HepG2 (cell line): ENCODE data around the gene JAG1. TPM values are rescaled to one million over a fixed set of nuclear protein-coding genes. Genes with fewer than 3 reads are reported as not detected.

Experiments used
- ATAC-seq: fragments of 200-7000 bp; cut with Tn5 transposase; 3 replicates; pipeline ENCODE4 v1.9.1; 2020; ENCODE audit warnings: mild to moderate bottlenecking, moderate library complexity
- BruUV-seq: library from RNA; stranded (reverse); fragments of 400-500 nt; replicated peaks from 2 replicates; lab custom pipeline; 2021; lab: Mats Ljungman, UMichigan
- CTCF ChIA-PET: fragments of 300-600 bp; formaldehyde crosslinking; extraction: SDS; loops from one replicate; lab custom pipeline; 2021; ENCODE audit warnings: low total read pairs, inconsistent platforms, low intra/inter-chr PET ratio; lab: Yijun Ruan, JAX
- POLR2A ChIA-PET: fragments of 350-600 bp; sonication (Branson Sonifier 250); formaldehyde crosslinking; loops from one replicate; lab custom pipeline; 2020; ENCODE audit warnings: antibody characterized with exemption, inconsistent platforms; lab: Yijun Ruan, JAX
- DNase-seq: peaks from one replicate; pipeline ENCODE4 v3.0.0-alpha.2; 2015; ENCODE audit warnings: low spot score
- FAIRE-seq: peaks from 3 replicates; lab custom pipeline; 2011; peaks lifted over from hg19 to GRCh38; lab: Jason Lieb, UNC
- H2AFZ ChIP-seq: one replicate; pipeline ENCODE4 v1.6.1; 2011; ENCODE audit warnings: low read length, inconsistent platforms
- H3K27ac ChIP-seq: fragments of 300-600 bp; 3 replicates; pipeline ENCODE4 v1.8.0; 2011; ENCODE audit warnings: mixed run types, mild to moderate bottlenecking, mixed read lengths, low read length, inconsistent platforms; ENCODE audit not compliant: insufficient read depth; ENCODE audit errors: extremely low read length
- H3K27me3 ChIP-seq, 2 experiments: fragments of 200-600 bp in 1 of 2; 2 replicates in 1 of 2; 3 replicates in 1 of 2; pipeline versions ENCODE4 v1.6.0 to v1.8.0; 2011; ENCODE audit warnings: low read length in 2 of 2, mild to moderate bottlenecking in 2 of 2, moderate library complexity in 2 of 2, inconsistent platforms in 1 of 2; ENCODE audit not compliant: insufficient read depth in 2 of 2, control insufficient read depth in 1 of 2
- H3K36me3 ChIP-seq, 2 experiments: fragments of 200-600 bp in 1 of 2; replicated peaks in 1 of 2; 2 replicates in 1 of 2; 3 replicates in 1 of 2; pipeline versions ENCODE4 v1.5.1 to v1.8.0; 2011; ENCODE audit warnings: low read length in 2 of 2, inconsistent platforms in 1 of 2; ENCODE audit not compliant: insufficient read depth in 2 of 2, control insufficient read depth in 1 of 2
- H3K4me1 ChIP-seq: 2 replicates; pipeline ENCODE4 v1.5.1; 2012; ENCODE audit warnings: low read length, inconsistent platforms; ENCODE audit not compliant: insufficient read depth
- H3K4me2 ChIP-seq: 2 replicates; pipeline ENCODE4 v1.6.0; 2011; ENCODE audit warnings: low read depth, low read length, inconsistent platforms
- H3K4me3 ChIP-seq, 3 experiments: fragments of 200-600 bp in 1 of 3; sonication (generic), shearing (Covaris generic) in 1 of 3; replicated peaks in 1 of 3; 2 replicates each; pipeline ENCODE4 v1.5.1; 2011 to 2016; ENCODE audit warnings: low read length in 3 of 3, inconsistent platforms in 2 of 3, low read depth in 2 of 3, mild to moderate bottlenecking in 2 of 3, control low read depth in 1 of 3, mixed read lengths in 1 of 3; ENCODE audit not compliant: insufficient read depth in 1 of 3
- H3K79me2 ChIP-seq: one replicate; pipeline ENCODE4 v1.6.1; 2011; ENCODE audit warnings: low read length, inconsistent platforms; ENCODE audit not compliant: insufficient read depth
- H3K9ac ChIP-seq: 2 replicates; pipeline ENCODE4 v1.6.0; 2011; ENCODE audit warnings: mild to moderate bottlenecking, low read depth, low read length, inconsistent platforms; ENCODE audit not compliant: insufficient read depth
- H3K9me3 ChIP-seq: 2 replicates; pipeline ENCODE4 v1.5.1; 2012; ENCODE audit warnings: mild to moderate bottlenecking, low read length
- H4K20me1 ChIP-seq: 2 replicates; pipeline ENCODE4 v1.6.0; 2011; ENCODE audit warnings: inconsistent platforms, mild to moderate bottlenecking, low read length, moderate library complexity; ENCODE audit not compliant: insufficient read depth
- DMAP1 ChIP-seq: IDR thresholded peaks from 2 replicates; pipeline ENCODE4 v1.6.1; 2016
- FIP1L1 ChIP-seq: fragments of 200-400 bp; formaldehyde crosslinking; IDR thresholded peaks from 2 replicates; pipeline ENCODE4 v1.6.1; 2018; ENCODE audit warnings: low read depth, mild to moderate bottlenecking, low read length, moderate library complexity, borderline replicate concordance; ENCODE audit not compliant: insufficient read depth
- FOXK2 ChIP-seq: fragments of 450-650 bp; IDR thresholded peaks from 2 replicates; pipeline ENCODE4 v1.6.1; 2016
- KDM6A ChIP-seq: IDR thresholded peaks from 2 replicates; pipeline ENCODE4 v1.6.1; 2016; ENCODE audit warnings: low read depth
- MED13 ChIP-seq: sonication (generic); formaldehyde crosslinking; IDR thresholded peaks from 2 replicates; pipeline ENCODE4 v1.5.0; 2020; ENCODE audit warnings: missing genetic modification reagents
- PAXIP1 ChIP-seq: sonication (generic); formaldehyde crosslinking; conservative IDR thresholded peaks from 2 replicates; pipeline ENCODE4 v1.4.0; 2020; ENCODE audit warnings: mild to moderate bottlenecking, missing genetic modification reagents, moderate library complexity
- PBX3 ChIP-seq: sonication (generic); formaldehyde crosslinking; IDR thresholded peaks from 2 replicates; pipeline ENCODE4 v1.8.1; 2023; ENCODE audit warnings: missing genetic modification reagents, inconsistent platforms, borderline replicate concordance
- SMARCC2 ChIP-seq: fragments of 450-650 bp; IDR thresholded peaks from 2 replicates; pipeline ENCODE4 v1.6.1; 2017; ENCODE audit warnings: antibody characterized with exemption, mild to moderate bottlenecking
- TEF ChIP-seq: sonication (generic); formaldehyde crosslinking; IDR thresholded peaks from 2 replicates; pipeline ENCODE4 v1.5.0; 2020; ENCODE audit warnings: missing genetic modification reagents
- ZBTB1 ChIP-seq: sonication (generic); formaldehyde crosslinking; IDR thresholded peaks from 2 replicates; pipeline ENCODE4 v1.4.0; 2020; ENCODE audit warnings: missing genetic modification reagents, borderline replicate concordance
- ZBTB2 ChIP-seq: sonication (generic); formaldehyde crosslinking; IDR thresholded peaks from 2 replicates; pipeline ENCODE4 v1.8.0; 2022; ENCODE audit warnings: low read depth, missing genetic modification reagents
- ZMYM2 ChIP-seq: sonication (generic); formaldehyde crosslinking; IDR thresholded peaks from 2 replicates; pipeline ENCODE4 v1.8.0; 2022; ENCODE audit warnings: mild to moderate bottlenecking, missing genetic modification reagents
- ZNF737 ChIP-seq: sonication (generic); formaldehyde crosslinking; IDR thresholded peaks from 2 replicates; pipeline ENCODE4 v1.5.0; 2020; ENCODE audit warnings: missing genetic modification reagents, mild to moderate bottlenecking, borderline replicate concordance
- ZSCAN25 ChIP-seq: sonication (generic); formaldehyde crosslinking; IDR thresholded peaks from 2 replicates; pipeline ENCODE4 v1.8.0; 2022; ENCODE audit warnings: mild to moderate bottlenecking, missing genetic modification reagents
- WGBS: methylation state at CpG from one replicate; pipeline ENCODE4 v1.1.6; 2017; ENCODE audit warnings: low lambda C conversion rate; 5-methylcytosine and 5-hydroxymethylcytosine counted together
- in situ Hi-C: cut with HindIII; loops from 2 replicates; pipeline ENCODE4 v1.10.0; 2017; ENCODE audit warnings: low pct_unique_long_range_greater_than_20kb; ENCODE audit not compliant: extremely low pct_ligation_motif_present
- intact Hi-C: fragments of 100-400 bp; cut with micrococcal nuclease; formaldehyde crosslinking; loops from one replicate; pipeline ENCODE4 v1.10.0; 2022; ENCODE audit not compliant: unreplicated experiment
- polyA plus RNA-seq, 8 experiments: library from polyadenylated mRNA; depleted of rRNA in 3 of 8; stranded (reverse) in 7 of 8; unstranded in 1 of 8; fragments of >200 nt; fragmentation: Illumina TruSeq in 4 of 8; extraction: Trizol in 4 of 8; gene quantifications; 2 replicates each; pipeline versions ENCODE4 v1.2.1 to v1.2.3, GENCODE V29; 2011 to 2016; ENCODE audit warnings: low read depth in 4 of 8, missing spikeins in 1 of 8, mixed read lengths in 1 of 8; ENCODE audit not compliant: insufficient read depth in 1 of 8
- total RNA-seq, 5 experiments: library from RNA; depleted of rRNA; stranded (reverse); fragments of >200 nt; fragmentation: Illumina TruSeq; extraction: Trizol; gene quantifications; 2 replicates each; pipeline ENCODE4 v1.2.3, GENCODE V29; 2016; ENCODE audit warnings: low read depth in 1 of 5

JAG1 gene
- total and polyA plus RNA-seq, 2 of the 13 experiments (the other 11 are each of a cell fraction or from before 2014, with no cell fraction given), result 47.1 to 56.3 TPM

GRCh38 chr20:10594296-10594868, 79.4 kb downstream of the JAG1 start:
- Histone ChIP-seq H3K27me3 (no peaks in the 10 kb centered on the region), H3K79me2 (no peaks in the 10 kb centered on the region), H3K9ac (no peak overlapping the region), H3K36me3 (no peaks in the 10 kb centered on the region), H4K20me1 (no peaks in the 10 kb centered on the region), H3K4me2 (no peak overlapping the region), H3K4me1 (peaks cover 61% of the 10 kb centered on the region), H3K27ac (no peak overlapping the region), H2AFZ (no peak overlapping the region), H3K9me3 (no peaks in the 10 kb centered on the region), H3K4me3 (no peak overlapping the region)
- in situ Hi-C loops (no loop called here), intact Hi-C loops (no loop called here)
- CTCF ChIA-PET, result no interaction called here
- DNase-seq (no peak), FAIRE-seq (no peak), ATAC-seq (no peak)
- BruUV-seq, result no TSS peak
- POLR2A ChIA-PET, result no interaction called here
- WGBS, result 95% methylated on average over 7 of the region's 7 CpGs
- TF ChIP-seq TEF (CRISPR knock-in tag) (no peak), MED13 (CRISPR knock-in tag) (no peak), FOXK2 (no peak), KDM6A (CRISPR knock-in tag) (no peak), ZBTB1 (no peak), ZBTB2 (CRISPR knock-in tag) (no peak), FIP1L1 (no peak), PAXIP1 (no peak), ZNF737 (no peak), ZMYM2 (no peak), ZSCAN25 (CRISPR knock-in tag) (no peak), DMAP1 (CRISPR knock-in tag) (no peak), PBX3 (CRISPR knock-in tag) (no peak), SMARCC2 (no peak)
